Measurements from ENCODE around the gene KNL1. TPM values are rescaled to one million over a fixed set of nuclear protein-coding genes. Genes with fewer than 3 reads are reported as not detected.

KNL1 gene
- total RNA-seq, 1 donor: 1.3 TPM

Small RNA genes lying within 50 kb of the gene (small RNA-seq; reads per million reads assigned to genes)
- gene RF00017 (not detected), gene RN7SL376P (not detected)

Other genes with a start within 250 kb of the KNL1 start
- not detected for gene PHGR1, start 243.2 kb upstream of the KNL1 start, total RNA-seq
- 0.54 TPM for gene DISP2, start 236.0 kb upstream of the KNL1 start, total RNA-seq
- 4.3 TPM for gene KNSTRN, start 211.5 kb upstream of the KNL1 start, total RNA-seq
- gene IVD, start 188.5 kb upstream of the KNL1 start, total RNA-seq: 60.1 TPM
- gene BAHD1, start 153.3 kb upstream of the KNL1 start, total RNA-seq: 26.9 TPM
- 18.0 TPM for gene CHST14, start 123.3 kb upstream of the KNL1 start, total RNA-seq
- gene CCDC32, start 29.2 kb upstream of the KNL1 start, total RNA-seq: 17.0 TPM
- 14.8 TPM for gene RPUSD2, start 24.9 kb upstream of the KNL1 start, total RNA-seq
- 4.6 TPM for gene RAD51, start 100.9 kb downstream of the KNL1 start, total RNA-seq
- gene RMDN3, start 161.0 kb downstream of the KNL1 start, total RNA-seq: 18.9 TPM
- 25.3 TPM for gene GCHFR, start 169.8 kb downstream of the KNL1 start, total RNA-seq
- gene C15orf62, start 175.7 kb downstream of the KNL1 start, total RNA-seq: 1.1 TPM
- 32.3 TPM for gene ZFYVE19, start 212.8 kb downstream of the KNL1 start, total RNA-seq
- gene DNAJC17, start 213.2 kb downstream of the KNL1 start, total RNA-seq: 21.8 TPM
- gene PPP1R14D, start 234.5 kb downstream of the KNL1 start, total RNA-seq: not detected
- 60.3 TPM for gene SPINT1, start 249.8 kb downstream of the KNL1 start, total RNA-seq